Activated CD4-positive, CD25-positive, alpha-beta regulatory T cell treated with anti-CD3 and anti-CD28 coated beads, Interleukin-2, amount 50 U/mL, for 24 hours (primary cell): Measurements from ENCODE around the gene CAPN10.

ENCODE experiments used
- ATAC-seq, 2 donors: fragments of 150-1000 bp; cut with Tn5 transposase; one replicate each; pipeline ENCODE4 v1.10.0; 2021; ENCODE audit warnings: mild to moderate bottlenecking in 1 of 2, moderate library complexity in 1 of 2

CAPN10 gene

DNA sequence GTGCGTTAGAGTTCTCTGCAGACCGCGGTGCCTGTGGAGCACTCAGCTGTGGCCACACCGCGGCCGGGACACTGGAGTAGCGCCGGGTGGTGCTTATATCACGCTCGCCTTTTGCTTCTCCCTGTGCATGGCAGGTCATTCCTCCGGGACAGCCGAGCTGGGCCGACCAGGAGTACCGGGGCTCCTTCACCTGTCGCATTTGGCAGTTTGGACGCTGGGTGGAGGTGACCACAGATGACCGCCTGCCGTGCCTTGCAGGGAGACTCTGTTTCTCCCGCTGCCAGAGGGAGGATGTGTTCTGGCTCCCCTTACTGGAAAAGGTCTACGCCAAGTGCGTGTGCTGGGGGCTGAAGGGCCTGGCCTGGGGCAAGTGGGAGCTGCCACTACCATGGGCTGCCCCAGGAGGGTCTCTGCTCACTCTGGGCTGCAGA lies 4.2 kb downstream of the CAPN10 start:
- ATAC-seq, result no peak

DNA sequence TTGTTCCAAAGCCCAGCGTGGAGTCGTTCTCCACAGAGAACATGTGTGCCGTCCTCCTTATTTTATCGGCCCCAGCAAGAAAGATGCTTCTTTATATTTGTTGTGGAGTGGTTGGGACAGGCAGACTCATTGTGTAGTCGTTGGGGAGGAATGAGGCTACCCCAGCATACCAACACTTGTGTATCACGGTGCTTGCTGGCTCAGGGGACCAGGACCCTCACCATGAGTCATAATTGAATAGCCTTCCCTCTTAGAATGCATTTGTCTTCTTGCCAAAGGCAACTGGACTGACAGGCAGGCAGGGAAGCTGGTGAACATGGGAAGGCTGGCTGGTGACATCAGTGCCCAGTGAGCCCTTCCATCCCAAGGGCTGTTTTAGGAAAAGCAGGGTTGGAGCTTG lies 4.7 kb downstream of the CAPN10 start:
- ATAC-seq, result no peak

DNA sequence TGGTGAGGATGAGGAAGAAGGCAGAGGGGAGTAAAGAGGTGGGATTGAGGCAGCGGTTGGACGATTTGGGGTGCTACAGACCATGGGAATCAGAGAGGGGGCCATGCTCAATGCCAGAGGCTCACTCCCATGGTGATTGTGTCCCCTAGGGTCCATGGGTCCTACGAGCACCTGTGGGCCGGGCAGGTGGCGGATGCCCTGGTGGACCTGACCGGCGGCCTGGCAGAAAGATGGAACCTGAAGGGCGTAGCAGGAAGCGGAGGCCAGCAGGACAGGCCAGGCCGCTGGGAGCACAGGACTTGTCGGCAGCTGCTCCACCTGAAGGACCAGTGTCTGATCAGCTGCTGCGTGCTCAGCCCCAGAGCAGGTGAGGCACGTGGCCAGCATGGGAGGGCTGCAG lies 5.2 kb downstream of the CAPN10 start:
- no peak for ATAC-seq

DNA sequence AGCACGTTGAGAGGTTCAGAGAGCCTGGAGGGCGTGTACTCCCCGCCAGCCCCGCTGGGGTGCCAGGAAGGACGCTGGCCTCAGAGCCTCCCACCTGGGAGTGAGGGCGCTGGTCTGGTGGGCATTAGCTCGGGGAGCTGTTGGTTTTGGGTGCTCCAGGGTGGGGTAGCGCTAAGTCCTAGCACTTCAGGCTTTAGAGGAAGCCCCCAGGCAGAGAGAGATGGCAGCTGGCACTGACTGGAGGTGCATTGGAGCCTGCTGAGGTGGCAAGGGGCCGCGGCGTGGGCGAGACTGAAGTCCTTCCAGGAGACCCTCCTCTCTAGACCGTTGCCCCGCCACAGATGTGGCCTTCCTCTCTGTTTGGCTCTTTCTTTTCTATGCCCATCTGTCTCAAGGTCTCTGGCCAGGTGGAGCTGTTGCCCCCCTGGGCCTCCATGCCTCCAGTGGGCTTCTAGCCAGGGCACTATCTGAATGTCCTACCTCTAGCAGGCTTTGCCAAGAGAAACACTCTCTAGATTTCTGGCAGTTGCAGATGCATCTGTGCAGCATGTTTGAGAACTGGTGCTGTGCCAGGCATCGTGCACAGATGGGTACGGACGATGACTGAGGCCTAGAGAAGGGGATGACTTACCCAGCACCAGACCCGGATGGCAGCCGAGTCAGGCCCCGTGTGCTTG lies 6.6 kb downstream of the CAPN10 start:
- no peak for ATAC-seq

DNA sequence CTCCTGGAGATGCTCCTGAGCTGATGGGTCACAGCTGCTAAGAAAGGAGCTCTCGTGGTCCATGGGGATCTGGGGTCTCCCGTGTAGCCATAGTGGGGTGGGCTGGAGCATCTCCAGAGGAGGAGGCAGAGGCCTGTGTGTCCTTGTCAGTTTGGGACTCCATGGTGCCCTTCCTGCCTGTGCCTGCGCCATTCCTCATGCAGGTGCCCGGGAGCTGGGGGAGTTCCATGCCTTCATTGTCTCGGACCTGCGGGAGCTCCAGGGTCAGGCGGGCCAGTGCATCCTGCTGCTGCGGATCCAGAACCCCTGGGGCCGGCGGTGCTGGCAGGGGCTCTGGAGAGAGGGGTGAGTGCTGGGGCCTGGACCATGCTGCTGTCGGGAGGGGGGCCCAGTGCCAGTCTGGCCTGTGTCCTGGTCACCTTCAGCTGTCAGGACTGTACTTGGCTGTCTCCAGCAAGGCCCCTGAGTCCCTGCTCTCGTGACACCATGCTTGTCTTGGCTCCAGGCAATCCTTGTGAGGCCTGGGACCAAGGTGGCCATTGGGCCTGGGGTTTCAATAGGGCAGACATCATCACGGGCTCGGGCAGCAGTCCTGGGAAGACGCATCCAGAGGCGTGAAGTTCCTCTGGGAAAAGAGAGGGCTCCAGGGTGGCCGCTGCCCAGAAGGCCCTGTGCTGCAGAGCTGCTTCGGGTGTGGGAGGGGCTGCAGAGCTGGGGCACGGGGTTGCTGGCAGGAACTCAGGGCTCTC lies 7.3 kb downstream of the CAPN10 start:
- no peak for ATAC-seq

DNA sequence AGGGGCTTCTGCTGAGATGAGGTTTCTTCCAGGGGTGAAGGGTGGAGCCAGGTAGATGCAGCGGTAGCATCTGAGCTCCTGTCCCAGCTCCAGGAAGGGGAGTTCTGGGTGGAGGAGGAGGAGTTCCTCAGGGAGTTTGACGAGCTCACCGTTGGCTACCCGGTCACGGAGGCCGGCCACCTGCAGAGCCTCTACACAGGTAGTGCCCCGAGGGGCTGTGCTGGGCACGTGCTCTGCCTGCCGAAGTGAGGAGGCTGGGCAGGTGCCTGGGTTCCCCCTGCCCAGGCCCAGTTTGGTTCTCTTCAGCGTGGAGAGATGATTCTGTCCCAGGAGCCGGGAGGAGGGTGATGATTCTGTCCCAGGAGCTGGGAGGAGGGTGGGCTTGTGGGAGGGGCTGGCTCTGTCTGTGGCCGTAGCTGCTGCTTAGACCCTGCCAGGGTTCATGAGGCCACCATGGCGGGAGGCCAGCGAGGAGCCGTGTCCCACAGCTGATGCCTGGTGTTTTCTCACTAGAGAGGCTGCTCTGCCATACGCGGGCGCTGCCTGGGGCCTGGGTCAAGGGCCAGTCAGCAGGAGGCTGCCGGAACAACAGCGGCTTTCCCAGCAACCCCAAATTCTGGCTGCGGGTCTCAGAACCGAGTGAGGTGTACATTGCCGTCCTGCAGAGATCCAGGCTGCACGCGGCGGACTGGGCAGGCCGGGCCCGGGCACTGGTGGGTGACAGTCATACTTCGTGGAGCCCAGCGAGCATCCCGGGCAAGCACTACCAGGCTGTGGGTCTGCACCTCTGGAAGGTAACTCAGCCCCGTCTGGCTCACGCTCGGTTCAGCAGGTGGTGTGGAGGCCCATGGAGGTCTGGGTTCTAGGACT lies 8.2 kb downstream of the CAPN10 start:
- ATAC-seq, result no peak

DNA sequence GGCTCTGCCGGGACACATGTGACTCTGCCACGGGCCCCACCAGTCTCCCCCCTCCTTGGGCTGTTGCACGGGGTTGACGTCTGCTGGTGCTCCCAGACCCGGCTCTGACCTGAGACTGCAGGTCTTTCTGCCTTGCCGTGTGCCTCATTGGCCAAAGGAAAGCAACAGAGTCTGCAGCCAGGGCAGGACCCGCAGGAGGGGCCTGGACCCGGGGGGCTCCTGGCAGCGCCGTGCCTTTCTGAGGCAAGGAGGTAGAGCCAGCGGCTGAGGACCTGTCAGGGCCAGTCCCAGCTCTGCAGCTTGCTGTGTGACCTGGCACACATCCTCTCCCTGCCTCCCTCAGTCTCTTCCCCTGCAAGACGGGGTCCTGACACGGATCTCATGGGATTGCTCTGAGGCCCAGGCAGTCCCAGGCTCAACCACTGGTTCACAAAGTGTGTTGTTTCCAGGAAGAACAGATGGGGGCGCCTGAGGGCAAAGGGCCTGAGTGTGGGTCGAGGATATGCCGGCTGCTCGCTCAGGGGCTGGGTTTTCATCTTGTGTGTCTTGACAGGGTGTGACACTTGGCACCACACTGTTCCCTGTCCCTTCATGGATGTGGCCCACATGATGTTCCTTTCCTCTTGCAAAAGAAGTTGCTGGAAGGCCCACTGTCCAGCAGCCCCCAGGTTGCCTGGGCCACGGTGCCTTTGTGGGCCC lies 9.0 kb downstream of the CAPN10 start:
- ATAC-seq, result no peak

DNA sequence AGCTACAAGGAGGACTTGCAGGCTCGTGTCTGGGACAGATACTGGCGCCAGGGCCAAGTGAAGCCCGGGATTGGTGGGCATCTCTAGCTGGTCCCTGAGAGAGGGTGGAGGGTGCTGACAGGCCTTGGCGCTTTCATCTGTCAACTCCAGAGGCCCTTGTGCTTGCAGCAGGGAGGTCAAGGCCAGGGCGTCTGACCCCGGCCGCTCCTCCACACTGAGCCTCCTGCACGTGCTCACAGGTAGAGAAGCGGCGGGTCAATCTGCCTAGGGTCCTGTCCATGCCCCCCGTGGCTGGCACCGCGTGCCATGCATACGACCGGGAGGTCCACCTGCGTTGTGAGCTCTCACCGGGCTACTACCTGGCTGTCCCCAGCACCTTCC lies 9.5 kb downstream of the CAPN10 start:
- ATAC-seq, result no peak

DNA sequence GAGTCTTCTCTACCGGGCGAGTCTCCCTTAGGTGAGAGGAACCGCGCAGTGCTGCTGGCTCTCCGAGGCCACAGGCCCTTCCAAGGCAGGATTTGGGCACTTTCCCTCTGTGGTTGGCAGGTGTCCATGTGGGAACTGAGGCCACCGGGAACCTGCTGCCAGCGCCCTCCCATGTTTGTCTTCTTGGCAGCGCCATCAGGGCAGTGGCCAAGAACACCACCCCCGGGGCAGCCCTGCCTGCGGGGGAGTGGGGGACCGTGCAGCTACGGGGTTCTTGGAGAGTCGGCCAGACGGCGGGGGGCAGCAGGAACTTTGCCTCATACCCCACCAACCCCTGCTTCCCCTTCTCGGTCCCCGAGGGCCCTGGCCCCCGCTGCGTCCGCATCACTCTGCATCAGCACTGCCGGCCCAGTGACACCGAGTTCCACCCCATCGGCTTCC lies 10.0 kb downstream of the CAPN10 start:
- no peak for ATAC-seq

DNA sequence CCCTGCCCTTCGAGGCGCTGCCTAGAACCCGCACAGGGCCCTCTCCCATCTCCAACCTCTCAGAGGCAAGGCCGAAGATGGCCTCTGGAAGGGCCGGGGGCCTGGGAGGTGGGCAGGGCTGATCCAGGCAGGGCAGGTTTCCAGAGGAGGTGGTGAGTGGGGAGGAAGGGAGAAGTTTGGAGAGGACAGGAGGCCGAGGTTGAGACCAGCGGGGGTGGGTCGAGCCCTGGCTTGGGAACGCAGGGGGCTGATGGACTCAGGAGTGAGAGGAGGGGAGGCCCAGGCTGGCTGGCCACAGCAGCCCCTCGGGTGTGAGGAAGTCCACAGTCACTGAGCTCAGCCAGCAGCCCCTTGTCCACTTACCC lies 10.5 kb downstream of the CAPN10 start:
- no peak for ATAC-seq

DNA sequence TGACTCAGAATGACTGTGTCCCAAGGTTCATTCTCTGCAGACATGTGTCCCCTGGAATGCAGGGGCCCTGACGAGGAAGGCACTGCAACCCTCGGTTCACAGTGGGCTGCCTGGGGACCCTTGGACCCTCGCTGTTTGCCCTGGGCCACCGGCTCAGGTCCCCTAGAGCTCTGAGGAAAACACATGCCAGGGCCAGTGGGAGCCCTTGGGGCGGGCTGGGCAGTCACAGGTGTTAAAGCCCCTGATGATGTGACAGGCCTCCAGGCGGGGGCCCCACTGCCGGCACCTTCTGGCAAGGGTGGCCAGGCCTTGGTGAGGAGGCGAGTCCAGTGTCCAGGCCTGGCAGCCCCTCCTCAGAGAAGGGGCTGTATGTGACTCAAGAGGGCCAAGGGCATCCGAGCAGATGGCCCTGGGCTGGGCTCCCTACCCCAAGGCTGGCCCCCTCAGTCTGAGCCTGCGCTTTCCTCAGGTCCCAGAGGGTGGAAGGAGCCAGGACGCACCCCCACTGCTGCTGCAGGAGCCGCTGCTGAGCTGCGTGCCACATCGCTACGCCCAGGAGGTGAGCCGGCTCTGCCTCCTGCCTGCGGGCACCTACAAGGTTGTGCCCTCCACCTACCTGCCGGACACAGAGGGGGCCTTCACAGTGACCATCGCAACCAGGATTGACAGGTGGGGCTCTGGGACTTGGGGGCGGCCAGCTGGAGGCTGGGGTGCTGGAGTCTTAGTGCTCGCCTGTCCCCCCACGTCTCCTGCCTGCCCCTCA lies 11.1 kb downstream of the CAPN10 start:
- ATAC-seq, result no peak

DNA sequence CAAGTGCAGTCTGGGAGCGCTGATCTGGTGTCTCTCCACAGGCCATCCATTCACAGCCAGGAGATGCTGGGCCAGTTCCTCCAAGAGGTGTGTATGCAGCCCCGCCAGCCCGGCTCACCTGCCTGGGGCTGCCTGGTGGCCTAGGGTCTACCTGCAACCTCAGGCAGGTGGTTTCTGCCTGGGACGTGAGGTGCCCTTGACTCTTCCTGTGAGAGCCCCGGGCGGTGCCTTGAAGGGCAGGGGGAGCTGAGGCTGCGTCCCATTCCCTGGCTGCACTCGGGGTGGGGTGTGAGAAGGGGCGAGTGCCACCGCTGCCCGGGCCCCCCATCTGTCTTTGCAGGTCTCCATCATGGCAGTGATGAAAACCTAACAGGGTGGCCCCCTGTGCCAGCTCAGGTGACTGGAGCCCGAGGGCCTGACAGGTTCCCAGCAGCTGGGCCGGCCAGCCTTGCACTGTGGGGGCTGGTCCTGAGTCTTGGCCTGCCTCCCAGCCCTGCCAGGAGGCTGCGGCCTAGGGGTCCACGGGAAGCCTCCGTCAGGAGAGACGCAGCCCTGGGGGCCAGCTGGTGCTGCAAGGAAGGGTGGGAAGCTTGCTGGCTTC lies 11.9 kb downstream of the CAPN10 start:
- no peak for ATAC-seq

DNA sequence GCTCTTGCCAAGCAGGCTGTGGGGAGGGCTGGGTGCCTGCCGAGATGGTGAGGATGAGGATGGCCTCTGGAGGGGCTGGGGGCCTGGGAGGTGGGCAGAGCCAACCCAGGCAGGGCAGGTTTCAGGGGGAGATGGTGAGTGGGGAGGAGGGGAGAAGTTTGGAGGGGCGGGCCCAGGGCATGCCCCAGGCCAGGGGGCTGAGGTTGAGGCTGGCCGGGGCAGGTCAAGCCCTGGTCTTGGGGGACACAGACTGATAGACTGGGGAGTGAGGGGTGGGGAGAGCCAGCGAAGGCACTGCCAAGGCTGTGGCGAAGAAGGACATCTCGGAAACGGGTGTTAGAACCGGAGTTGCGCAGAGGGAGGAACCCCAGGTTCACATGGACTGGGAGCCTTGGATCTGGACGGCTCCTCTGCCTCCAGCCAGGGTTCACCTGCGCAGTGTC lies 12.6 kb downstream of the CAPN10 start:
- no peak for ATAC-seq

DNA sequence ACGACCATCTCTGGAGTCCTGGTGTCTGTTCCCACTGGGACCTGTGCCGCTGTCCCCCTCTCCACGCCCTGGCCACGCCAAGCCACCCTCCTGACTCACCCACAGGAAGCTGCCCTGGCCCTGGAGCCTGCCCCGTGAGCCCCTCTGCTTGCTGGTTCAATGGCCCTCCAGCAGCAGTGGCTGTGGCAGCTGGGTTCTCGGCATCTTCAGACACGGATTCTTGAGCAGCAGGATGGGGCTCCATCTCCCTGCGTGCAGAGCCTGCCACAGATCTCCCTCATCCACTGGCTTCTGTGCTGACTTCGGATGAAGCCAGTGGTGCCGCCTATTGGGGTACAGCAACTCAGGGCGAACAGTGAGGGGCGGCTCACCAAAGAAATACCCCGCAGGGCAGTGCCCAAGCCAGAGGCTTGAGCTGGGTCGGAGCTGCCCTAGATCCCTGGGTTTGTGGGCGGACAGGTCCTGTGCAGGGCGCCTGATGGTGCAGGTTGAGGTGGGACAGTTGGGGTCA lies 14.0 kb downstream of the CAPN10 start:
- no peak for ATAC-seq

DNA sequence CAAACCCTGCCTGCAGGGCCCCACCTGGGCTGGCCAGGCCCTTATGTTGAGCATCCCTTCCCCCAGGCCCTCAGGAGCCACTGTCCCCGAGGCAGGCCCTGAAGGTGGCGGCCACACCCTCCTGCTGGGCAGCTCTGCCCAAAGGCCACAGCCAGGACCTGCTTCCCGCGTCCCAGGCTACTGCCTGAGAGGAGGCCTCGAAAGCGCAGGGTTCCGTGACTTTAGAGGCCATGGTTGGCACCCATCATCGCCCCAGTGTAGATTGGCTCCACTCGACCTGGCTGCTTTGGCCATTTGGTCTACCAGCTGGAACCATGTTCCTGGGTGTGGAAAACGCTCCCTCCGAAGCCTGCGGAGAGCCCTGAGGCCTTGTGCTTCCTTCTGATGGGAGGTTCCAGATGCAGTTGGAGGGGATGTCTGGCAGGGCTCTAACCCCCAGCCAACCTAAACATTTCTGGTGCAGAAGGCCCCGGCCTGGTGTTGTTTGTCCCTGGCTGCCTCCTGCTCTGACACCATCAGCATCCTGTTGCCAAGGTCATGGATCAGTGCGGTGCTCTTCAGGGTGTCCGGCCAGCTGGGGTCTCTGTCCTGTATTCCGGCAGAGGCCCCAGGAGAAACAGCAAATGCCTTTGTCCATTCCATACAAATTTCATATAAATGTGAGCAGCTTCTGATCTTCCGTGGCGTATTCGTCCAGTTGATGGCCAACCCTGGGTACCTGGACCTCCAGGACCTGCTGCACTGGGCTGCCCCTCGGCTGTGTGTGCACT lies 14.7 kb downstream of the CAPN10 start:
- no peak for ATAC-seq

DNA sequence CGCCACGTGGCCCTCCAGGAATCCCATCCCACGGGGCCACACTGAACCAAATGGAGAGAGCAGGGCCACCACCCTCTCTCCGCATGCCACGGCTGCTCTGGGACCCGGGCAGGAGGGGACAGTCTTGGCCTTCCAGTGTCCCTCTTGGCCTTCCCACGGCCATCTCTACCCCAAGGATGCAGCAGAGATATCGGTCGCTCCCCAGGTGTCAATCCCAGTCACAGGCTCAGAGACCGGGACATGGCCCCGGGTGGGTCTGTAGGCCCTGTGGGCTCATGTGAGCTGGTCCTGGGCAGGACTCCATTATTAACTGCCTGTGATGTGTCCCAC lies 15.3 kb downstream of the CAPN10 start:
- ATAC-seq, result no peak

DNA sequence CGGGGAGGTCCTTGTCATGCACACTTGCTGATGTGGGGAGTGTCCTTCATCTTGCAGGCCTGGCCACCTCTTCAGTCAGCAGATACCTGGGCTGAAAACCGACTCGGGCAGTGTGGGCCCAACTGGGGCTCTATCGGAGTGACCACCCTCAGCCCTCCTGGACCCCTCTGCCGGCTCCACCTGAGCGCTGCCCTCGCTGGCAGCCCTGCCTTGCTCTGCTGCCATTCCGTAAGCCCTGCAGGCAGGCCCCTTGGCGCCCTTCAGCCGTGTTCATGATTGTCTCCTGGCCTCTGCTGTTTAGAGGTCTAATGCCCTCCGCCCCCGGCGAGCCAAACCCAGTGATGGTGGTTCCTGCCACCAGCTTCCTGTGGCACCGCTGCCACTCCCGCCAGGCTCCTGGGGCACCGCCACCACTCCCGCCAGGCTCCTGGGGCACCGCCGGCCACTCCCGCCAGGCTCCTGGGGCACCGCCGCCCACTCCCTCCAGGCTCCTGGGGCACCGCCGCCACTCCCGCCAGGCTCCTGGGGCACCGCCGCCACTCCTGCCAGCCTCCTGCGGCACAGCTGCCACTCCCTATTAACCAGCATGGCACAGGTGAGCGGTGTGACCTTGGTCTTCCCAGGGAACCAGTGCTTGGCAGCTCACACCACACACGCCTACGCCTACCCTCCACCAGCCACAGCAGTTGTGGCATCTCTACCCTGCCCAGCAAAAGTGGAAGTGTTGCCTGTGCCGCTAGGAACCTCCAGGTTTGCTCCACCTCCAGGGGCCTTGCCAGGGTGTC lies 15.9 kb downstream of the CAPN10 start:
- no peak for ATAC-seq

DNA sequence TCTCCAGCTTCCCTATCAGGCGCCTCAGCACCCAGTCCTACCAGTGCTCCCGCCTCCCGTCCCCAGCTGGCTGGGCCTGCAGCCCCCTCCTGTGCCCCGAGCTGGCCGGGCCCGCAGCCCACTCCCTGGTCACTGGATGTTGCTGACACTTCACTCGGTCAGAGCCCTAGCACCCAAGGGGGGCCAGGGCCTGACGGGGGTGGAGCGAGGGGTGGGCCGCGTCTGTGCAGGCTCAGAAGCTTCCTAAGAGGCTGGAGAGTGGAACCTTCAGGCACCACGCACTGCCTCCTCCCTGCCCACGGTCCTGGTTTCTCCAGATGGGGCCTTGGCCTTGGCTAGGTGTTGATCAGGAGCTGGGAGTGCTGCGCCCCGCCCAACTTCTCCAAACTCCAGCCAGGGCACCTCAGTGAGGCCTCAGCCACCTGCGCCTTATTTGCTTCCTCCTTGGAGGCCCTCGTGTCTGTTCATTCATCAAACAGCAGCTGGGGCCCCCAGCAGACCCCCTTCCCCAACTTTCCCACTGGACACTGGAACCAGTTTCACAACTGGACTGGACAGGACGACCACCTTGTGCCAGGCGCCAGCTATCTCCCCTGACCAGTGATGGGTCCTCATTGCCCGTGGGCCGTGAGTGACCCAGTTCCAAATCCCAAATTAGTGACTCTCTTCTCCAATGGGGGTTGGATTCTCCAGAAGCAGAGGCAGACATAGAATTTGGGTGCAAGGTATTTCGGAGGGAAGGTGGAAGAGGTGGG lies 16.7 kb downstream of the CAPN10 start:
- ATAC-seq, result no peak

DNA sequence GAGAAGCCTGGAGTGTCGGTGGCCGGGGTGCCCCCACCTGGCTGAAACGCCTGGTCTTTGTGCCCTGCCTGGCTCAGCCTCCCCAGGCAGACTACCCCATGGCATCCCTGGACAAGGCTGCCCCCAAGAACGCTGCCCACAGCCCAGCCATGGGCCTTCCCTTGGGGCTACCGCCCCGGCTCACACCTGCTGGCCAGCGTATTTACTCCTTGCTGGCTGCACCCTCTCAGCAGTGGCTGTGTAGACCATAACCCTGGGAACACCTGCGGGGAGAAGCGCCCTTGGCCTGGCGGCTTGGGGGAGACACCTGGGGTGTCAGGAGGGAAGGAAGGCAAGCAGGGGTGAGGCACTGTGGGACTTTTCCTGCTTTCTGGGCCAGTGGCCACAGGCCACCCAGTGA lies 17.3 kb downstream of the CAPN10 start:
- no peak for ATAC-seq
